ENCODE results near the gene DCBLD2.

The DCBLD2 gene

GRCh38 chr3:98746122-98746521 is 155.4 kb downstream of the DCBLD2 start:
- H3K36me3 ChIP-seq = no peaks in the 10 kb centered on the region
- intact Hi-C loops (cut with DNase I; ENCODE audit: low total_unique reads) = no loop called here

More at GRCh38 chr3:98746122-98746521, 155.4 kb downstream of the DCBLD2 start:
- no peaks in the 10 kb centered on the region for H3K27me3 ChIP-seq
- no peak for TF ChIP-seq CTCF (IDR thresholded peaks at IDR 0.05)
- H3K9me3 ChIP-seq = no peaks in the 10 kb centered on the region
- no peak for DNase-seq
- H3K4me3 ChIP-seq = no peak overlapping the region
- no peak overlapping the region for H3K27ac ChIP-seq
- H3K4me1 ChIP-seq = peaks cover 0 to 41% (median 3%) of the 10 kb centered on the region in 4 donors

Data from tibial artery (tissue), 4 donors.